K562 (cell line): Measurements from ENCODE around the gene COA3. TPM values are rescaled to one million over a fixed set of nuclear protein-coding genes. Genes with fewer than 3 reads are reported as not detected.

ENCODE experiments used
- ATAC-seq: fragments of 200-7000 bp; cut with Tn5 transposase; 3 replicates; pipeline ENCODE4 v1.9.1; 2020; ENCODE audit warnings: moderate library complexity
- BruUV-seq: library from RNA; stranded (reverse); fragments of 400-500 nt; replicated peaks from 2 replicates; lab custom pipeline; 2021; lab: Mats Ljungman, UMichigan
- CTCF ChIA-PET: fragments of 300-600 bp; formaldehyde crosslinking; extraction: SDS; loops from one replicate; lab custom pipeline; 2021; ENCODE audit warnings: low intra/inter-chr PET ratio; lab: Yijun Ruan, JAX
- POLR2A ChIA-PET: fragments of 300-600, 350-650 bp; sonication (Branson Sonifier 250); formaldehyde crosslinking; extraction: SDS; loops from one replicate; lab custom pipeline; 2021; ENCODE audit warnings: antibody characterized with exemption, inconsistent platforms; lab: Yijun Ruan, JAX
- DNase-seq, 4 experiments: peaks; one replicate each; pipeline versions ENCODE4 v3.0.0 to v3.0.0-alpha.2; 2011 to 2018; ENCODE audit warnings: low spot score in 3 of 4, mixed read lengths in 3 of 4; ENCODE audit errors: extremely low read depth in 1 of 4
- FAIRE-seq: peaks from 2 replicates; lab custom pipeline; 2011; peaks lifted over from hg19 to GRCh38; lab: Jason Lieb, UNC
- H2AFZ ChIP-seq: 2 replicates; pipeline ENCODE4 v1.6.0; 2011; ENCODE audit warnings: low read depth, low read length, control low read depth, inconsistent platforms
- H3K27ac ChIP-seq: fragments of 200-600 bp; 3 replicates; pipeline ENCODE4 v1.8.0; 2011; ENCODE audit warnings: low read depth, mild to moderate bottlenecking, control low read depth, inconsistent platforms, low read length, moderate library complexity, mixed read lengths; ENCODE audit errors: extremely low read depth
- H3K27me3 ChIP-seq, 2 experiments: fragments of 300-600 bp in 1 of 2; 2 replicates in 1 of 2; 3 replicates in 1 of 2; pipeline versions ENCODE4 v1.6.0 to v1.8.0; 2011; ENCODE audit warnings: inconsistent platforms in 2 of 2, low read length in 2 of 2, mild to moderate bottlenecking in 1 of 2, mixed read lengths in 1 of 2, moderate library complexity in 1 of 2; ENCODE audit not compliant: control insufficient read depth in 2 of 2, insufficient read depth in 2 of 2
- H3K36me3 ChIP-seq: fragments of 300-600 bp; 3 replicates; pipeline ENCODE4 v1.8.0; 2011; ENCODE audit warnings: mild to moderate bottlenecking, low read length, inconsistent platforms; ENCODE audit not compliant: control insufficient read depth, insufficient read depth
- H3K4me1 ChIP-seq, 2 experiments: fragments of 200-600 bp in 1 of 2; replicated peaks in 1 of 2; 2 replicates in 1 of 2; 3 replicates in 1 of 2; pipeline versions ENCODE4 v1.5.1 to v1.8.0; 2011; ENCODE audit warnings: inconsistent platforms in 2 of 2, low read length in 2 of 2, mild to moderate bottlenecking in 1 of 2, mixed read lengths in 1 of 2, moderate library complexity in 1 of 2; ENCODE audit not compliant: control insufficient read depth in 2 of 2, insufficient read depth in 2 of 2
- H3K4me2 ChIP-seq: 2 replicates; pipeline ENCODE4 v1.6.1; 2011; ENCODE audit warnings: low read length, control low read depth, inconsistent platforms, mixed read lengths; ENCODE audit not compliant: insufficient read depth
- H3K4me3 ChIP-seq: fragments of 200-600 bp; sonication (generic), shearing (Covaris generic); 2 replicates; pipeline ENCODE4 v1.5.1; 2016; ENCODE audit warnings: control low read depth, inconsistent platforms
- H3K79me2 ChIP-seq: fragments of 200-600 bp; 3 replicates; pipeline ENCODE4 v1.8.0; 2011; ENCODE audit warnings: low read length, inconsistent platforms; ENCODE audit not compliant: control insufficient read depth, insufficient read depth
- H3K9ac ChIP-seq, 2 experiments: 2 replicates each; pipeline versions ENCODE4 v1.6.0 to v1.6.1; 2011; ENCODE audit warnings: low read depth in 2 of 2, low read length in 2 of 2, control low read depth in 1 of 2, inconsistent platforms in 1 of 2, mild to moderate bottlenecking in 1 of 2, mixed read lengths in 1 of 2; ENCODE audit not compliant: insufficient read depth in 1 of 2
- H3K9me1 ChIP-seq: one replicate; pipeline ENCODE4 v1.6.0; 2011; ENCODE audit warnings: inconsistent platforms, mild to moderate bottlenecking, low read length, moderate library complexity; ENCODE audit not compliant: control insufficient read depth, insufficient read depth
- H3K9me3 ChIP-seq: replicated peaks from 2 replicates; pipeline ENCODE4 v1.5.1; 2011; ENCODE audit warnings: low read depth, low read length, inconsistent platforms; ENCODE audit not compliant: control insufficient read depth, insufficient read depth
- H4K20me1 ChIP-seq: replicated peaks from 2 replicates; pipeline ENCODE4 v1.6.1; 2011; ENCODE audit warnings: low read length, inconsistent platforms, mixed read lengths; ENCODE audit not compliant: control insufficient read depth, insufficient read depth
- IFI16 ChIP-seq: fragments of 250-450 bp; sonication (Bioruptor Pico); IDR thresholded peaks from 2 replicates; pipeline ENCODE4 v2.1.2; 2022; ENCODE audit warnings: mild to moderate bottlenecking, inconsistent platforms
- MCM7 ChIP-seq, 2 experiments: fragments of 450-650 bp; IDR thresholded peaks; 2 replicates each; pipeline ENCODE4 v1.6.1; 2016 to 2018
- POLR2G ChIP-seq: fragments of 200-400 bp; formaldehyde crosslinking; IDR thresholded peaks from 2 replicates; pipeline ENCODE4 v1.6.1; 2017; ENCODE audit warnings: low read depth, mild to moderate bottlenecking, antibody characterized with exemption, low read length, moderate library complexity
- RBFOX2 ChIP-seq: fragments of 200-400 bp; formaldehyde crosslinking; IDR thresholded peaks from 2 replicates; pipeline ENCODE4 v1.6.1; 2017; ENCODE audit warnings: low read depth, mild to moderate bottlenecking, low read length, moderate library complexity
- RFX5 ChIP-seq: IDR thresholded peaks from 2 replicates; pipeline ENCODE4 v1.6.1; 2011; ENCODE audit warnings: low read depth, mild to moderate bottlenecking, improper control_type of control experiment, low read length
- ZNF586 ChIP-seq: fragments of 450-650 bp; formaldehyde crosslinking; conservative IDR thresholded peaks from 2 replicates; pipeline ENCODE4 v1.4.0; 2020; ENCODE audit warnings: mild to moderate bottlenecking, moderate library complexity
- WGBS: fragments of 100-300 bp; shearing (Covaris generic); methylation state at CpG from one replicate; pipeline ENCODE4 v1.1.6; 2016; ENCODE audit warnings: low coverage, mixed read lengths; ENCODE audit not compliant: insufficient coverage; ENCODE audit errors: missing lambda C conversion rate; 5-methylcytosine and 5-hydroxymethylcytosine counted together
- in situ Hi-C: fragments of 300-500 bp; cut with MboI; formaldehyde crosslinking; loops from 4 replicates; pipeline ENCODE4 v1.15.0; 2018; ENCODE audit warnings: inconsistent platforms, mixed read lengths
- intact Hi-C: fragments of 100-400 bp; cut with micrococcal nuclease; formaldehyde crosslinking; loops from 2 replicates; pipeline ENCODE4 v1.14.2; 2022
- polyA plus RNA-seq, 8 experiments: library from polyadenylated mRNA; depleted of rRNA in 4 of 8; stranded (reverse) in 5 of 8; unstranded in 3 of 8; fragments of >200 nt; fragmentation: Nextera tagmentation in 2 of 8; fragmentation: Illumina TruSeq in 1 of 8; extraction: Ambion mirVana in 2 of 8; extraction: Trizol in 1 of 8; gene quantifications; 2 replicates each; pipeline versions ENCODE4 v1.2.1 to v1.2.3, GENCODE V29; 2011 to 2014; ENCODE audit warnings: inconsistent platforms in 1 of 8, missing spikeins in 1 of 8
- total RNA-seq, 7 experiments: library from RNA; depleted of rRNA in 6 of 7; stranded (reverse); fragments of >200 nt in 6 of 7; fragmentation: Illumina TruSeq in 2 of 7; extraction: Trizol in 2 of 7; gene quantifications; 2 replicates each; pipeline versions ENCODE4 v1.2.1 to v1.2.3, GENCODE V29; 2011 to 2021; ENCODE audit warnings: low replicate concordance in 1 of 7
- TF ChIP-seq, protein P1 (sequence below): fragments of 450-650 bp; conservative IDR thresholded peaks from 2 replicates; pipeline ENCODE4 v1.6.1; 2016; ENCODE audit warnings: missing genetic modification characterization, low read depth, mild to moderate bottlenecking, control low read depth, missing compliant biosample characterization

The COA3 gene
- total and polyA plus RNA-seq, 9 of the 15 experiments (the other 6 are each of a cell fraction or from before 2014, with no cell fraction given) = 49.6 to 153 (median 61.4) TPM

DNA sequence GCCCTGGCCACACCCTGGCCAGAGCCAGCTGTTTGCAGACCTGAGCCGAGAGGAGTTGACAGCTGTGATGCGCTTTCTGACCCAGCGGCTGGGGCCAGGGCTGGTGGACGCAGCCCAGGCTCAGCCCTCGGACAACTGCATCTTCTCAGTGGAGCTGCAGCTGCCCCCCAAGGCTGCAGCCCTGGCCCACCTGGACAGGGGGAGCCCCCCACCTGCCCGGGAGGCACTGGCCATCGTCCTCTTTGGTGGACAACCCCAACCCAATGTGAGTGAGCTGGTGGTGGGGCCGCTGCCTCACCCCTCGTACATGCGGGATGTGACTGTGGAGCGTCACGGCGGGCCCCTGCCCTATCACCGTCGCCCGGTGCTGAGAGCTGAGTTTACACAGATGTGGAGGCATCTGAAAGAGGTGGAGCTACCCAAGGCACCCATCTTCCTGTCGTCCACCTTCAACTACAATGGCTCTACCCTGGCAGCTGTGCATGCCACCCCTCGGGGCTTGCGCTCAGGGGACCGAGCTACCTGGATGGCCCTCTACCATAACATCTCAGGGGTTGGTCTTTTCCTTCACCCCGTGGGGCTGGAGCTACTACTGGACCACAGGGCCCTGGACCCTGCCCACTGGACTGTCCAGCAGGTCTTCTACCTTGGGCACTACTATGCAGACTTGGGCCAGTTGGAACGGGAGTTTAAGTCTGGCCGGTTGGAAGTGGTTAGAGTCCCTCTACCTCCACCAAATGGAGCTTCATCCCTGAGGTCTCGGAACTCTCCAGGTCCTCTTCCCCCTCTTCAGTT lies 46.5 kb upstream of the COA3 start:
- TF ChIP-seq POLR2G = peak; percentile 71
- peak; percentile 59 for TF ChIP-seq RBFOX2
- TF ChIP-seq, protein P1, sequence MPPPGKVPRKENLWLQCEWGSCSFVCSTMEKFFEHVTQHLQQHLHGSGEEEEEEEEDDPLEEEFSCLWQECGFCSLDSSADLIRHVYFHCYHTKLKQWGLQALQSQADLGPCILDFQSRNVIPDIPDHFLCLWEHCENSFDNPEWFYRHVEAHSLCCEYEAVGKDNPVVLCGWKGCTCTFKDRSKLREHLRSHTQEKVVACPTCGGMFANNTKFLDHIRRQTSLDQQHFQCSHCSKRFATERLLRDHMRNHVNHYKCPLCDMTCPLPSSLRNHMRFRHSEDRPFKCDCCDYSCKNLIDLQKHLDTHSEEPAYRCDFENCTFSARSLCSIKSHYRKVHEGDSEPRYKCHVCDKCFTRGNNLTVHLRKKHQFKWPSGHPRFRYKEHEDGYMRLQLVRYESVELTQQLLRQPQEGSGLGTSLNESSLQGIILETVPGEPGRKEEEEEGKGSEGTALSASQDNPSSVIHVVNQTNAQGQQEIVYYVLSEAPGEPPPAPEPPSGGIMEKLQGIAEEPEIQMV (tag) = no peak
- TF ChIP-seq RFX5 = no peak
- TF ChIP-seq MCM7 (IDR thresholded peaks at IDR 0.05) = no peak
- no peak for TF ChIP-seq IFI16 (CRISPR knock-in tag)
- TF ChIP-seq ZNF586 (CRISPR knock-in tag) = no peak

More for the DNA sequence above, 46.5 kb upstream of the COA3 start:
- in situ Hi-C loops = loop anchor here (5.0 kb wide), 1 partner anchor 92 kb away; no protein-coding TSS in a partner anchor
- peaks cover 3 to 10% of the 10 kb centered on the region in 2 experiments; a peak in 3 of 5 replicates for H3K4me1 ChIP-seq
- H3K27me3 ChIP-seq = no peaks in the 10 kb centered on the region
- H3K9me3 ChIP-seq = no peaks in the 10 kb centered on the region
- no peaks in the 10 kb centered on the region; the same call in 2 of the 3 replicates for H3K79me2 ChIP-seq
- FAIRE-seq = no peak
- H3K9ac ChIP-seq = no peak overlapping the region; a peak in 1 of 4 replicates
- no peak for DNase-seq
- H3K9me1 ChIP-seq = no peaks in the 10 kb centered on the region
- no TSS peak for BruUV-seq
- POLR2A ChIA-PET = interaction anchor here (1.0 to 1.9 kb wide), 9 partner anchors 8 to 154 kb away, joined by 3 to 6 read pairs (median 4); partner anchors contain the start of gene RPL27
- peaks cover 55% of the 10 kb centered on the region for H3K36me3 ChIP-seq
- H3K27ac ChIP-seq = no peak overlapping the region
- CTCF ChIA-PET = interaction anchor here (4.7 kb wide), 1 partner anchor 93 kb away, joined by 37 read pairs; no protein-coding TSS in a partner anchor
- 92% methylated on average over 24 of the region's 24 CpGs for WGBS
- ATAC-seq = no peak; the same call in 2 of the 3 replicates
- H2AFZ ChIP-seq = no peak overlapping the region
- H3K4me3 ChIP-seq = no peak overlapping the region
- intact Hi-C loops = no loop called here
- 0 out of 2 replicates have a peak, but pooled peaks cover 2% of the 10 kb centered on the region for H4K20me1 ChIP-seq
- no peak overlapping the region for H3K4me2 ChIP-seq
